K562 (cell line): ENCODE results near the gene FRMPD4. TPM values are rescaled to one million over a fixed set of nuclear protein-coding genes. Genes with fewer than 3 reads are reported as not detected.

Experiments
- ATAC-seq: fragments of 200-7000 bp; cut with Tn5 transposase; 3 replicates; pipeline ENCODE4 v1.9.1; 2020; ENCODE audit warnings: moderate library complexity
- BruUV-seq: library from RNA; stranded (reverse); fragments of 400-500 nt; replicated peaks from 2 replicates; lab custom pipeline; 2021; lab: Mats Ljungman, UMichigan
- CTCF ChIA-PET: fragments of 300-600 bp; formaldehyde crosslinking; extraction: SDS; loops from one replicate; lab custom pipeline; 2021; ENCODE audit warnings: low intra/inter-chr PET ratio; lab: Yijun Ruan, JAX
- POLR2A ChIA-PET: fragments of 300-600, 350-650 bp; sonication (Branson Sonifier 250); formaldehyde crosslinking; extraction: SDS; loops from one replicate; lab custom pipeline; 2021; ENCODE audit warnings: antibody characterized with exemption, inconsistent platforms; lab: Yijun Ruan, JAX
- DNase-seq, 4 experiments: peaks; one replicate each; pipeline versions ENCODE4 v3.0.0 to v3.0.0-alpha.2; 2011 to 2018; ENCODE audit warnings: low spot score in 3 of 4, mixed read lengths in 3 of 4; ENCODE audit errors: extremely low read depth in 1 of 4
- FAIRE-seq: peaks from 2 replicates; lab custom pipeline; 2011; peaks lifted over from hg19 to GRCh38; lab: Jason Lieb, UNC
- H2AFZ ChIP-seq: 2 replicates; pipeline ENCODE4 v1.6.0; 2011; ENCODE audit warnings: low read depth, low read length, control low read depth, inconsistent platforms
- H3K27ac ChIP-seq: fragments of 200-600 bp; 3 replicates; pipeline ENCODE4 v1.8.0; 2011; ENCODE audit warnings: low read depth, mild to moderate bottlenecking, control low read depth, inconsistent platforms, low read length, moderate library complexity, mixed read lengths; ENCODE audit errors: extremely low read depth
- H3K27me3 ChIP-seq, 2 experiments: fragments of 300-600 bp in 1 of 2; 2 replicates in 1 of 2; 3 replicates in 1 of 2; pipeline versions ENCODE4 v1.6.0 to v1.8.0; 2011; ENCODE audit warnings: inconsistent platforms in 2 of 2, low read length in 2 of 2, mild to moderate bottlenecking in 1 of 2, mixed read lengths in 1 of 2, moderate library complexity in 1 of 2; ENCODE audit not compliant: control insufficient read depth in 2 of 2, insufficient read depth in 2 of 2
- H3K36me3 ChIP-seq: fragments of 300-600 bp; 3 replicates; pipeline ENCODE4 v1.8.0; 2011; ENCODE audit warnings: mild to moderate bottlenecking, low read length, inconsistent platforms; ENCODE audit not compliant: control insufficient read depth, insufficient read depth
- H3K4me1 ChIP-seq, 2 experiments: fragments of 200-600 bp in 1 of 2; replicated peaks in 1 of 2; 2 replicates in 1 of 2; 3 replicates in 1 of 2; pipeline versions ENCODE4 v1.5.1 to v1.8.0; 2011; ENCODE audit warnings: inconsistent platforms in 2 of 2, low read length in 2 of 2, mild to moderate bottlenecking in 1 of 2, mixed read lengths in 1 of 2, moderate library complexity in 1 of 2; ENCODE audit not compliant: control insufficient read depth in 2 of 2, insufficient read depth in 2 of 2
- H3K4me2 ChIP-seq: 2 replicates; pipeline ENCODE4 v1.6.1; 2011; ENCODE audit warnings: low read length, control low read depth, inconsistent platforms, mixed read lengths; ENCODE audit not compliant: insufficient read depth
- H3K4me3 ChIP-seq: fragments of 200-600 bp; sonication (generic), shearing (Covaris generic); 2 replicates; pipeline ENCODE4 v1.5.1; 2016; ENCODE audit warnings: control low read depth, inconsistent platforms
- H3K79me2 ChIP-seq: fragments of 200-600 bp; 3 replicates; pipeline ENCODE4 v1.8.0; 2011; ENCODE audit warnings: low read length, inconsistent platforms; ENCODE audit not compliant: control insufficient read depth, insufficient read depth
- H3K9ac ChIP-seq, 2 experiments: 2 replicates each; pipeline versions ENCODE4 v1.6.0 to v1.6.1; 2011; ENCODE audit warnings: low read depth in 2 of 2, low read length in 2 of 2, control low read depth in 1 of 2, inconsistent platforms in 1 of 2, mild to moderate bottlenecking in 1 of 2, mixed read lengths in 1 of 2; ENCODE audit not compliant: insufficient read depth in 1 of 2
- H3K9me1 ChIP-seq: one replicate; pipeline ENCODE4 v1.6.0; 2011; ENCODE audit warnings: inconsistent platforms, mild to moderate bottlenecking, low read length, moderate library complexity; ENCODE audit not compliant: control insufficient read depth, insufficient read depth
- H3K9me3 ChIP-seq: replicated peaks from 2 replicates; pipeline ENCODE4 v1.5.1; 2011; ENCODE audit warnings: low read depth, low read length, inconsistent platforms; ENCODE audit not compliant: control insufficient read depth, insufficient read depth
- H4K20me1 ChIP-seq: replicated peaks from 2 replicates; pipeline ENCODE4 v1.6.1; 2011; ENCODE audit warnings: low read length, inconsistent platforms, mixed read lengths; ENCODE audit not compliant: control insufficient read depth, insufficient read depth
- FOXK2 ChIP-seq, 2 experiments: fragments of 450-650 bp; IDR thresholded peaks in 1 of 2; conservative IDR thresholded peaks in 1 of 2; 2 replicates each; pipeline ENCODE4 v1.6.1; 2016; ENCODE audit warnings: low read depth in 2 of 2, mild to moderate bottlenecking in 1 of 2
- IFI16 ChIP-seq: fragments of 250-450 bp; sonication (Bioruptor Pico); IDR thresholded peaks from 2 replicates; pipeline ENCODE4 v2.1.2; 2022; ENCODE audit warnings: mild to moderate bottlenecking, inconsistent platforms
- MTA2 ChIP-seq: fragments of 450-650 bp; IDR thresholded peaks from 2 replicates; pipeline ENCODE4 v1.6.1; 2016; ENCODE audit warnings: low read depth
- RBM14 ChIP-seq: fragments of 200-400 bp; formaldehyde crosslinking; IDR thresholded peaks from 2 replicates; pipeline ENCODE4 v1.6.1; 2018; ENCODE audit warnings: low read depth, mild to moderate bottlenecking, low read length, moderate library complexity, borderline replicate concordance; ENCODE audit not compliant: insufficient read depth
- RBM25 ChIP-seq: fragments of 200-400 bp; formaldehyde crosslinking; IDR thresholded peaks from 2 replicates; pipeline ENCODE4 v1.6.1; 2018; ENCODE audit warnings: low read length, low read depth, moderate library complexity; ENCODE audit not compliant: severe bottlenecking
- ZC3H4 ChIP-seq: sonication (generic); formaldehyde crosslinking; IDR thresholded peaks from 2 replicates; pipeline ENCODE4 v1.9.0; 2021; ENCODE audit warnings: missing genetic modification reagents, borderline replicate concordance
- ZNF3 ChIP-seq: fragments of 250-450 bp; sonication (Bioruptor Pico); IDR thresholded peaks from 2 replicates; pipeline ENCODE4 v1.5.0; 2021; ENCODE audit warnings: mild to moderate bottlenecking, moderate library complexity
- ZNF609 ChIP-seq: sonication (generic); formaldehyde crosslinking; IDR thresholded peaks from 2 replicates; pipeline ENCODE4 v1.8.1; 2023; ENCODE audit warnings: missing genetic modification reagents, mild to moderate bottlenecking, borderline replicate concordance
- WGBS: fragments of 100-300 bp; shearing (Covaris generic); methylation state at CpG from one replicate; pipeline ENCODE4 v1.1.6; 2016; ENCODE audit warnings: low coverage, mixed read lengths; ENCODE audit not compliant: insufficient coverage; ENCODE audit errors: missing lambda C conversion rate; 5-methylcytosine and 5-hydroxymethylcytosine counted together
- in situ Hi-C: fragments of 300-500 bp; cut with MboI; formaldehyde crosslinking; loops from 4 replicates; pipeline ENCODE4 v1.15.0; 2018; ENCODE audit warnings: inconsistent platforms, mixed read lengths
- intact Hi-C: fragments of 100-400 bp; cut with micrococcal nuclease; formaldehyde crosslinking; loops from 2 replicates; pipeline ENCODE4 v1.14.2; 2022
- polyA plus RNA-seq, 8 experiments: library from polyadenylated mRNA; depleted of rRNA in 4 of 8; stranded (reverse) in 5 of 8; unstranded in 3 of 8; fragments of >200 nt; fragmentation: Nextera tagmentation in 2 of 8; fragmentation: Illumina TruSeq in 1 of 8; extraction: Ambion mirVana in 2 of 8; extraction: Trizol in 1 of 8; gene quantifications; 2 replicates each; pipeline versions ENCODE4 v1.2.1 to v1.2.3, GENCODE V29; 2011 to 2014; ENCODE audit warnings: inconsistent platforms in 1 of 8, missing spikeins in 1 of 8
- total RNA-seq, 7 experiments: library from RNA; depleted of rRNA in 6 of 7; stranded (reverse); fragments of >200 nt in 6 of 7; fragmentation: Illumina TruSeq in 2 of 7; extraction: Trizol in 2 of 7; gene quantifications; 2 replicates each; pipeline versions ENCODE4 v1.2.1 to v1.2.3, GENCODE V29; 2011 to 2021; ENCODE audit warnings: low replicate concordance in 1 of 7
- TF ChIP-seq, protein P1 (sequence below): fragments of 450-650 bp; IDR thresholded peaks from 2 replicates; pipeline ENCODE4 v1.6.1; 2016; ENCODE audit warnings: antibody characterized with exemption

The FRMPD4 gene
- total and polyA plus RNA-seq, 9 of the 15 experiments (the other 6 are each of a cell fraction or from before 2014, with no cell fraction given): not detected

DNA sequence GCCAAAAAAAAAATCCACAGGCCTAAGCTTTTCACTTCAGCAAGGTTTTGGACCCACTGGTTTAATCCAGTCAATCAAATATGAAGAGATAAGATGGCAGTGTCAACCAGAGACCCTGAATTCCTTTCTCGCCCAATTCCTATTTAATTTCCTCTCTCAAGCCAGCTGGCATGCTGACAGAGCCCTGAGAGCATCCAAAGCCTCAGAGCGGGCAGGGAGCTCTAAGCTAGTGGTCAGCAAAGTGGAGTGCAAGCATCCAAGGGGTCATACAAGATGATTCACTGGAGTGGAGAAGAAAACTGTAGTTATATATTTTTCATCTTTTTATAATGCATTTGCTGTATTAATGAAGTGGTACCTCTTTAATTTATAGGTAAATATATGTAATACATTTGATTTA lies 615.1 kb downstream of the FRMPD4 start:
- intact Hi-C loops: no loop called here
- ATAC-seq (no peak), FAIRE-seq (no peak), DNase-seq (no peak)
- Histone ChIP-seq H3K4me2 (no peak overlapping the region), H3K9me3 (no peaks in the 10 kb centered on the region), H3K27me3 (no peaks in the 10 kb centered on the region), H3K27ac (no peak overlapping the region), H4K20me1 (no peaks in the 10 kb centered on the region), H3K36me3 (no peaks in the 10 kb centered on the region), H3K9ac (no peak overlapping the region), H3K4me3 (no peak overlapping the region), H3K9me1 (no peaks in the 10 kb centered on the region), H3K79me2 (no peaks in the 10 kb centered on the region), H3K4me1 (no peaks in the 10 kb centered on the region), H2AFZ (no peak overlapping the region)
- 0% methylated on average over 2 of the region's 2 CpGs for whole genome bisulfite sequencing
- in situ Hi-C loops: no loop called here
- BruUV-seq: no TSS peak
- TF ChIP-seq FOXK2 (conservative IDR thresholded peaks at IDR 0.05 in 1 of 2, IDR thresholded peaks at IDR 0.05 in 1 of 2; ENCODE audit: low read depth in 2 of 2) (no peak), RBM14 (no peak), IFI16 (CRISPR knock-in tag) (no peak), ZC3H4 (CRISPR knock-in tag) (no peak), MTA2 (no peak), RBM25 (no peak), ZNF3 (no peak), ZNF609 (no peak)
- TF ChIP-seq, protein P1, sequence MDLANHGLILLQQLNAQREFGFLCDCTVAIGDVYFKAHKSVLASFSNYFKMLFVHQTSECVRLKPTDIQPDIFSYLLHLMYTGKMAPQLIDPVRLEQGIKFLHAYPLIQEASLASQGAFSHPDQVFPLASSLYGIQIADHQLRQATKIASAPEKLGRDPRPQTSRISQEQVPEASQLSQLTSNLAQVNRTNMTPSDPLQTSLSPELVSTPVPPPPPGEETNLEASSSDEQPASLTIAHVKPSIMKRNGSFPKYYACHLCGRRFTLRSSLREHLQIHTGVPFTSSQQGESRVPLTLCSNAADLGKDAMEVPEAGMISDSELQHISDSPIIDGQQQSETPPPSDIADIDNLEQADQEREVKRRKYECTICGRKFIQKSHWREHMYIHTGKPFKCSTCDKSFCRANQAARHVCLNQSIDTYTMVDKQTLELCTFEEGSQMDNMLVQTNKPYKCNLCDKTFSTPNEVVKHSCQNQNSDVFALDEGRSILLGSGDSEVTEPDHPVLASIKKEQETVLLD: no peak
- ChIA-PET POLR2A (interaction anchor here (1.2 kb wide), 1 partner anchor 10 kb away, joined by 4 read pairs; no protein-coding TSS in a partner anchor), CTCF (no interaction called here)
